Measurements from ENCODE around the gene ZBTB12. TPM values are rescaled to one million over a fixed set of nuclear protein-coding genes. Genes with fewer than 3 reads are reported as not detected.
A peak's percentile ranks its signal among the peaks of the same experiment; 100 is the strongest.

ZBTB12 gene
- total and polyA plus RNA-seq, 9 of the 15 experiments (the other 6 are each of a cell fraction or from before 2014, with no cell fraction given) = 0.03 to 12.4 (median 5.8) TPM; not detected in 1

DNA sequence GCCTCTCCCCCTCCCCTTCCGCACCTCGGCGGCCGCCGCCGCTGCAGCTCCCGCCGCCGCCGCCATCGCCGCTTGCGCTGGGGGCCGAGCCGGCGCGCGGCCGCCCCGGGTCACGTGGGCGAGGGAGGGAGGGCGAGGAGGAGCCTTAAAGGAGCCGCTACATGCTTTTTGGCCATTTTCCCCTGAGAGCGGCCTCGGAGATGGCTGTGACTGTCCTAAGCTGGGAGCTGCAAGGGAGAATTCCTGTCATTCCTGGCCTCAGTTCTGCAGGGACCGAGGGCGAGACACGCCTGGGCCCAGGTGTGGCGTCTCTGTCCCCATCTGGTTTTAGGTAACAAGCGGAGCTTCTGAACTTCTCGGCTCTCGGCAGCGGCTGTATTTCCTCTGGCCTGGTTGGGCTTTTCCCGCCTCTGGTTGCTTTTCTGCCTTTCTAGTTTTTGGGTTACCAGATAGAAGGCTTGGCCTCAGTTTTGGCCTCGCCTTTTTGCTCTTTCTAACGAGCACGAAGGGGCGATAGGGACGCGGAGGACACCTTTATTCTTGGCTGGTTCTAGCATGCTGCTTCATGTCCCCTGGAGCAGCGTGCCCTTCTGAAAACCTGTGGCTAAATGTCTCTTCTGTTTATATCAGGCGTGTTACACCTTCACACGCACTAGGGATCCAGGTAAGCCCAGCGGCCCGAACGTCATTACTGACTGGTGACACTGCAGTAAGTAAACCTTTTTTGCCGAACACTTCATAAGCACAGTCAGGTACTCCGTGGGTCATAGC, 4.1 kb downstream of the ZBTB12 start, which contains the start of gene EHMT2 (continued):
- TF ChIP-seq, protein P1, sequence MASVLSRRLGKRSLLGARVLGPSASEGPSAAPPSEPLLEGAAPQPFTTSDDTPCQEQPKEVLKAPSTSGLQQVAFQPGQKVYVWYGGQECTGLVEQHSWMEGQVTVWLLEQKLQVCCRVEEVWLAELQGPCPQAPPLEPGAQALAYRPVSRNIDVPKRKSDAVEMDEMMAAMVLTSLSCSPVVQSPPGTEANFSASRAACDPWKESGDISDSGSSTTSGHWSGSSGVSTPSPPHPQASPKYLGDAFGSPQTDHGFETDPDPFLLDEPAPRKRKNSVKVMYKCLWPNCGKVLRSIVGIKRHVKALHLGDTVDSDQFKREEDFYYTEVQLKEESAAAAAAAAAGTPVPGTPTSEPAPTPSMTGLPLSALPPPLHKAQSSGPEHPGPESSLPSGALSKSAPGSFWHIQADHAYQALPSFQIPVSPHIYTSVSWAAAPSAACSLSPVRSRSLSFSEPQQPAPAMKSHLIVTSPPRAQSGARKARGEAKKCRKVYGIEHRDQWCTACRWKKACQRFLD (CRISPR knock-in tag; IDR thresholded peaks at IDR 0.05) = no peak
- TF ChIP-seq, protein P2, sequence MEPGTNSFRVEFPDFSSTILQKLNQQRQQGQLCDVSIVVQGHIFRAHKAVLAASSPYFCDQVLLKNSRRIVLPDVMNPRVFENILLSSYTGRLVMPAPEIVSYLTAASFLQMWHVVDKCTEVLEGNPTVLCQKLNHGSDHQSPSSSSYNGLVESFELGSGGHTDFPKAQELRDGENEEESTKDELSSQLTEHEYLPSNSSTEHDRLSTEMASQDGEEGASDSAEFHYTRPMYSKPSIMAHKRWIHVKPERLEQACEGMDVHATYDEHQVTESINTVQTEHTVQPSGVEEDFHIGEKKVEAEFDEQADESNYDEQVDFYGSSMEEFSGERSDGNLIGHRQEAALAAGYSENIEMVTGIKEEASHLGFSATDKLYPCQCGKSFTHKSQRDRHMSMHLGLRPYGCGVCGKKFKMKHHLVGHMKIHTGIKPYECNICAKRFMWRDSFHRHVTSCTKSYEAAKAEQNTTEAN (CRISPR knock-in tag; IDR thresholded peaks at IDR 0.05) = no peak
- TF ChIP-seq RAD51 (IDR thresholded peaks at IDR 0.05; ENCODE audit: borderline replicate concordance, low read depth) = peak; percentile 91
- TF ChIP-seq, protein P3, sequence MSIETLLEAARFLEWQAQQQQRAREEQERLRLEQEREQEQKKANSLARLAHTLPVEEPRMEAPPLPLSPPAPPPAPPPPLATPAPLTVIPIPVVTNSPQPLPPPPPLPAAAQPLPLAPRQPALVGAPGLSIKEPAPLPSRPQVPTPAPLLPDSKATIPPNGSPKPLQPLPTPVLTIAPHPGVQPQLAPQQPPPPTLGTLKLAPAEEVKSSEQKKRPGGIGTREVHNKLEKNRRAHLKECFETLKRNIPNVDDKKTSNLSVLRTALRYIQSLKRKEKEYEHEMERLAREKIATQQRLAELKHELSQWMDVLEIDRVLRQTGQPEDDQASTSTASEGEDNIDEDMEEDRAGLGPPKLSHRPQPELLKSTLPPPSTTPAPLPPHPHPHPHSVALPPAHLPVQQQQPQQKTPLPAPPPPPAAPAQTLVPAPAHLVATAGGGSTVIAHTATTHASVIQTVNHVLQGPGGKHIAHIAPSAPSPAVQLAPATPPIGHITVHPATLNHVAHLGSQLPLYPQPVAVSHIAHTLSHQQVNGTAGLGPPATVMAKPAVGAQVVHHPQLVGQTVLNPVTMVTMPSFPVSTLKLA (conservative IDR thresholded peaks at IDR 0.05) = peak; percentile 35 to 54; a peak in 2 of 4 replicates
- peak; percentile 62 for TF ChIP-seq ZFX (CRISPR knock-in tag; IDR thresholded peaks at IDR 0.05)
- TF ChIP-seq, protein P4, sequence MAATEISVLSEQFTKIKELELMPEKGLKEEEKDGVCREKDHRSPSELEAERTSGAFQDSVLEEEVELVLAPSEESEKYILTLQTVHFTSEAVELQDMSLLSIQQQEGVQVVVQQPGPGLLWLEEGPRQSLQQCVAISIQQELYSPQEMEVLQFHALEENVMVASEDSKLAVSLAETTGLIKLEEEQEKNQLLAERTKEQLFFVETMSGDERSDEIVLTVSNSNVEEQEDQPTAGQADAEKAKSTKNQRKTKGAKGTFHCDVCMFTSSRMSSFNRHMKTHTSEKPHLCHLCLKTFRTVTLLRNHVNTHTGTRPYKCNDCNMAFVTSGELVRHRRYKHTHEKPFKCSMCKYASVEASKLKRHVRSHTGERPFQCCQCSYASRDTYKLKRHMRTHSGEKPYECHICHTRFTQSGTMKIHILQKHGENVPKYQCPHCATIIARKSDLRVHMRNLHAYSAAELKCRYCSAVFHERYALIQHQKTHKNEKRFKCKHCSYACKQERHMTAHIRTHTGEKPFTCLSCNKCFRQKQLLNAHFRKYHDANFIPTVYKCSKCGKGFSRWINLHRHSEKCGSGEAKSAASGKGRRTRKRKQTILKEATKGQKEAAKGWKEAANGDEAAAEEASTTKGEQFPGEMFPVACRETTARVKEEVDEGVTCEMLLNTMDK (IDR thresholded peaks at IDR 0.05; ENCODE audit: borderline replicate concordance, insufficient read depth, low read depth, low read length, poor library complexity, severe bottlenecking) = peak; percentile 0
- peak; percentile 91 for TF ChIP-seq HMGN3 (IDR thresholded peaks at IDR 0.05; ENCODE audit: borderline replicate concordance, extremely low read depth, insufficient read length, low read depth, low read length)
- peak; percentile 26; the same call in 1 of the 2 replicates for TF ChIP-seq MBD2 (IDR thresholded peaks at IDR 0.05; ENCODE audit: borderline replicate concordance, low read depth)
- 0 out of 2 replicates have a peak, but pooled peaks have one; percentile 38 for TF ChIP-seq SIN3B (IDR thresholded peaks at IDR 0.05; ENCODE audit: low read depth)
- TF ChIP-seq, protein P5, sequence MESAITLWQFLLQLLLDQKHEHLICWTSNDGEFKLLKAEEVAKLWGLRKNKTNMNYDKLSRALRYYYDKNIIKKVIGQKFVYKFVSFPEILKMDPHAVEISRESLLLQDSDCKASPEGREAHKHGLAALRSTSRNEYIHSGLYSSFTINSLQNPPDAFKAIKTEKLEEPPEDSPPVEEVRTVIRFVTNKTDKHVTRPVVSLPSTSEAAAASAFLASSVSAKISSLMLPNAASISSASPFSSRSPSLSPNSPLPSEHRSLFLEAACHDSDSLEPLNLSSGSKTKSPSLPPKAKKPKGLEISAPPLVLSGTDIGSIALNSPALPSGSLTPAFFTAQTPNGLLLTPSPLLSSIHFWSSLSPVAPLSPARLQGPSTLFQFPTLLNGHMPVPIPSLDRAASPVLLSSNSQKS (CRISPR knock-in tag; IDR thresholded peaks at IDR 0.05) = 0 out of 2 replicates have a peak, but pooled peaks have one; percentile 40
- 0 out of 2 replicates have a peak, but pooled peaks have one; percentile 98 for TF ChIP-seq KAT7 (CRISPR knock-in tag; IDR thresholded peaks at IDR 0.05; ENCODE audit: borderline replicate concordance)
- TF ChIP-seq KLF1 (tag; IDR thresholded peaks at IDR 0.05) = 0 out of 2 replicates have a peak, but pooled peaks have one; percentile 17
- TF ChIP-seq PHF8 (IDR thresholded peaks at IDR 0.05; ENCODE audit: borderline replicate concordance, low read length) = peak; percentile 70; the same call in 1 of the 2 replicates
- TF ChIP-seq KDM5B (IDR thresholded peaks at IDR 0.05; ENCODE audit: insufficient replicate concordance, low read depth, low read length) = peak; percentile 69
- 0 out of 2 replicates have a peak, but pooled peaks have one; percentile 8 for TF ChIP-seq ZNF57 (CRISPR knock-in tag; IDR thresholded peaks at IDR 0.05)
- TF ChIP-seq NEUROD1 (IDR thresholded peaks at IDR 0.05; ENCODE audit: borderline replicate concordance, low read depth, low read length, partially characterized antibody) = peak; percentile 36
- no peak for TF ChIP-seq ZNF408 (CRISPR knock-in tag; IDR thresholded peaks at IDR 0.05; ENCODE audit: low read depth)
- no peak for TF ChIP-seq NFE2 (IDR thresholded peaks at IDR 0.05; ENCODE audit: low read depth)
